Right atrium auricular region (tissue), 2 donors: ENCODE measurements around the gene CTNS. TPM values are rescaled to one million over a fixed set of nuclear protein-coding genes. Genes with fewer than 3 reads are reported as not detected.

Source experiments
- DNase-seq: peaks from one replicate; pipeline ENCODE4 v3.0.0-alpha.2; 2019; ENCODE audit warnings: low spot score
- H3K27ac ChIP-seq, 2 donors: fragments of 200-600 bp; sonication (generic); 1 replicate in 1 of 2; 2 replicates in 1 of 2; pipeline ENCODE4 v1.5.1; 2016 to 2019
- H3K27me3 ChIP-seq, 2 donors: fragments of 200-600 bp; sonication (generic); one replicate each; pipeline versions ENCODE4 v1.5.1 to v1.6.0; 2017 to 2019
- H3K36me3 ChIP-seq: fragments of 200-600 bp; sonication (generic); one replicate; pipeline ENCODE4 v1.5.1; 2016
- H3K4me1 ChIP-seq, 2 donors: fragments of 200-600 bp; sonication (generic); one replicate each; pipeline versions ENCODE4 v1.5.1 to v1.6.0; 2017 to 2019
- H3K4me3 ChIP-seq, 2 donors: fragments of 200-600 bp; sonication (generic); 1 replicate in 1 of 2; 2 replicates in 1 of 2; pipeline ENCODE4 v1.5.1; 2017 to 2019; ENCODE audit warnings: mild to moderate bottlenecking in 1 of 2, moderate library complexity in 1 of 2
- H3K9me3 ChIP-seq, 2 donors: fragments of 200-600 bp; sonication (generic); one replicate each; pipeline ENCODE4 v1.5.1; 2019
- total RNA-seq, 2 donors: library from RNA; depleted of rRNA; stranded (reverse); fragments of >200 nt; gene quantifications; one replicate each; pipeline ENCODE4 v1.1.0, GENCODE V29; 2016
- TF ChIP-seq, protein P1 (sequence below), 2 donors: fragments of 200-600 bp; sonication (generic); IDR thresholded peaks; one replicate each; pipeline ENCODE4 v1.5.1; 2019; ENCODE audit warnings: antibody characterized with exemption in 2 of 2

Gene CTNS
- total RNA-seq, 2 donors from 2014 or later = 17.6 to 19.1 TPM

DNA sequence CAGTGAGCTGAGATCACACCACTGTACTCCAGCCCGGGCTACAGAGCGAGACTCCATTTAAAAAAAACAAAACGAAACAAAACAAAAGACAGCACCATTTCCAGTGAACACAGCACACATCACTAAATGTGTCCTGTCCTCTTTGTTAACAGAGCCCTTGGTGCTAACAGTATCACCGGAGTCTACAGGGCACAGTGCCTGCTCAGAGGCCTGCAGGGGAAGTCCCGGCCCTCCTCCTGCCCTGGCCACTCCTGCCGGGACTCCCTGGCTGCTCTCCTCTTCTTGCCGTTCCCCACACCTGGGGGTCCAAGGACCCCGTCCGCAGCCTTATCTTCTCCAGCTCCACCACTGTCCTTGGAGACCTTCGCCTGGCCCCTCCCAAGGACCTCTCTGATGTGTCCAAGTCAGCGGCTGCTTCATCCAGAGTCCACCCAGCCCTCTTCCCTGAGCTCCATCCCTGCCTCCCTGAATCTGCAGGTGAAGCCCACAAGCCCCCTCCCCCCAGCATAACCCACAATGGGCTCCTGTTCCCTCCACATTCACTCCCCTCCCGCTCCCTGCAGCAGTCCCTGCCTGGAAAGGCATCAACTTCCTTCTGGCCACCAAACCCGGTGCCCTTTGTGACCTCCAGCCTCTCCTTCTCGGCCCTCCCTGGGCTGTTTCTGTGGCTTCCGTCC is 35.9 kb upstream of the CTNS start:
- DNase-seq = no peak
- no peaks in the 10 kb centered on the region for H3K27me3 ChIP-seq
- no peak overlapping the region for H3K4me3 ChIP-seq
- TF ChIP-seq, protein P1, sequence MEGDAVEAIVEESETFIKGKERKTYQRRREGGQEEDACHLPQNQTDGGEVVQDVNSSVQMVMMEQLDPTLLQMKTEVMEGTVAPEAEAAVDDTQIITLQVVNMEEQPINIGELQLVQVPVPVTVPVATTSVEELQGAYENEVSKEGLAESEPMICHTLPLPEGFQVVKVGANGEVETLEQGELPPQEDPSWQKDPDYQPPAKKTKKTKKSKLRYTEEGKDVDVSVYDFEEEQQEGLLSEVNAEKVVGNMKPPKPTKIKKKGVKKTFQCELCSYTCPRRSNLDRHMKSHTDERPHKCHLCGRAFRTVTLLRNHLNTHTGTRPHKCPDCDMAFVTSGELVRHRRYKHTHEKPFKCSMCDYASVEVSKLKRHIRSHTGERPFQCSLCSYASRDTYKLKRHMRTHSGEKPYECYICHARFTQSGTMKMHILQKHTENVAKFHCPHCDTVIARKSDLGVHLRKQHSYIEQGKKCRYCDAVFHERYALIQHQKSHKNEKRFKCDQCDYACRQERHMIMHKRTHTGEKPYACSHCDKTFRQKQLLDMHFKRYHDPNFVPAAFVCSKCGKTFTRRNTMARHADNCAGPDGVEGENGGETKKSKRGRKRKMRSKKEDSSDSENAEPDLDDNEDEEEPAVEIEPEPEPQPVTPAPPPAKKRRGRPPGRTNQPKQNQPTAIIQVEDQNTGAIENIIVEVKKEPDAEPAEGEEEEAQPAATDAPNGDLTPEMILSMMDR (IDR thresholded peaks at IDR 0.05) = no peak
- H3K36me3 ChIP-seq = no peaks in the 10 kb centered on the region
- H3K4me1 ChIP-seq = no peaks in the 10 kb centered on the region
- H3K9me3 ChIP-seq = no peaks in the 10 kb centered on the region
- no peak overlapping the region for H3K27ac ChIP-seq

DNA sequence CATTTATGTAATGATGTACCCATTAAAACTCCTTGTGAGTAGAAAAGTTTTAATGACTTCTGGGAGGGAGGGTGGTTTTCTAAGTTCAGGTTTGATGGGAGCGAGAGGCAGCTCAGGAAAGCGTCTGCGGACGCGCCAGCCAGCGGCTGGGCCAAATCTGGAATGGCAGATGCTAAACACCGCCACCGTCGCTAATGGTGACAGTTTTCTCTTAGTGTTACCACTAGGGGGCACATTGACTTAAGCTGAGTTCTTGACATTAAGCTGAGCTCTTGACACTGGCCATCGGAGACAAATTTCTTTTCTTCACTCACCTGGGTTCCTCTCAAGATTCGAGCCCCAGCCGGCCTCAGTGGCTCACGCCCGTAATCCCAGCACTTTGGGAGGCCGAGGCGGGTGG is 34.1 kb upstream of the CTNS start:
- Histone ChIP-seq H3K27me3 (no peaks in the 10 kb centered on the region), H3K36me3 (peaks cover 12% of the 10 kb centered on the region), H3K9me3 (no peaks in the 10 kb centered on the region), H3K27ac (no peak overlapping the region), H3K4me3 (no peak overlapping the region), H3K4me1 (no peaks in the 10 kb centered on the region)
- no peak for DNase-seq
- TF ChIP-seq, protein P1 (IDR thresholded peaks at IDR 0.05) = peak in 1 of 2 donors; percentile 62

DNA sequence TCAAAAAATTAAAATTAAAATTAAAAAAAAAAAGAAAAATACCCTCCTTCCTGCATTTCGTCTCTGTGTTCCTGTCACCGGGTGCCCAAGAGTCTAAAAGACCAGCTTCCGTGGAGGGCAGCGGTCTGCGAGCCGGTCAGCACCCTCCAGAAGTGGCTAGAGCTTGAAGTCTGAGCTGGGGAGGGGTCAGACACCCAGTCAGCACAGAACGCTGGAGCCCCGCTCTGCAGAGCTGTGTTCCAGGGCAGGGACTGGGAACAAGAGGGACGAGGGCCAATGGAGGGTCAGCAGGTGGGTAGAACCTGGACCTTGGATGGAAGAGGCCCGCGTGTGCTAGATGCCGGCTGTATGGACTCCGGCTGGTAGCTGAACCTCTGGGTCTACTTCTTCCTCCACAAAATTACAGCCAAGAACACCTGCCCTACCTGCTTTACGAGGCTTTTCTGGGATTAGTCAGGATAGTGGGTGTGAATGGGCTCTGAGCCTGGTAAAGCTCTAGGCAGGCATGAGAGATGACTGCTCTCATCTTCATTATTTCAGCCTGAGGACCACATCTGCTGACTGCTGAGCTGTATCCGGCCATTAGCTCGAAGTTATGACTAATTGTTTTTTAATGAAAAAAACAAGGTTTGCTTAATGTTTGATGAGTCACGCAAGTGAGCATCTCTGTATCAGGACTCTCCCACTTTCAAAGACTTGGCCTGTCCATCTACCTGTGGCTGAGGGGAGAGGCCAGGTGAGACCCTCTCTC is 33.3 kb upstream of the CTNS start:
- peaks cover 15% of the 10 kb centered on the region for H3K36me3 ChIP-seq
- no peak for DNase-seq
- no peaks in the 10 kb centered on the region for H3K27me3 ChIP-seq
- no peak overlapping the region for H3K27ac ChIP-seq
- TF ChIP-seq, protein P1 (IDR thresholded peaks at IDR 0.05) = no peak
- no peak overlapping the region for H3K4me3 ChIP-seq
- no peaks in the 10 kb centered on the region for H3K4me1 ChIP-seq
- H3K9me3 ChIP-seq = no peaks in the 10 kb centered on the region

DNA sequence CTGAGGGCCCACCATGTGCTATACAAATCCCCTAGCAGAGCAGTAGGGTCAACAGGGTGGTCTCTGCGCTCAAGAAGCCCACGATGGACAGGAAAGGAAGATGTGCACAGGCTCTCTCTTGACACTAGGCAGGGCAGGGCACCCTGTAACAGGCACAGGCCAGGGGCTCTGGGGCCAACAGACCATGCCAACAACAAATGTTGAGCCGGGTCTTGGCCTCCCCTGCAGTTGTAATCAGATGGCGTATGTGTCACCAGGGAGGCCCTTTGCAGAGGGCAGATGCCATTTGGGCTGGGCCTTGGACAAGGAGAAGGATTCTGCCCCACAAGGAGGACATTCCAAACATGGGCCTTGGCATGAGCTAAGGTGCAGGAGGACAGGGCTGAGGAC is 32.7 kb upstream of the CTNS start:
- no peaks in the 10 kb centered on the region for H3K9me3 ChIP-seq
- no peak overlapping the region for H3K4me3 ChIP-seq
- TF ChIP-seq, protein P1 (IDR thresholded peaks at IDR 0.05) = no peak
- peaks cover 21% of the 10 kb centered on the region for H3K36me3 ChIP-seq
- no peak overlapping the region for H3K27ac ChIP-seq
- no peak for DNase-seq
- no peaks in the 10 kb centered on the region for H3K27me3 ChIP-seq
- H3K4me1 ChIP-seq = no peaks in the 10 kb centered on the region

DNA sequence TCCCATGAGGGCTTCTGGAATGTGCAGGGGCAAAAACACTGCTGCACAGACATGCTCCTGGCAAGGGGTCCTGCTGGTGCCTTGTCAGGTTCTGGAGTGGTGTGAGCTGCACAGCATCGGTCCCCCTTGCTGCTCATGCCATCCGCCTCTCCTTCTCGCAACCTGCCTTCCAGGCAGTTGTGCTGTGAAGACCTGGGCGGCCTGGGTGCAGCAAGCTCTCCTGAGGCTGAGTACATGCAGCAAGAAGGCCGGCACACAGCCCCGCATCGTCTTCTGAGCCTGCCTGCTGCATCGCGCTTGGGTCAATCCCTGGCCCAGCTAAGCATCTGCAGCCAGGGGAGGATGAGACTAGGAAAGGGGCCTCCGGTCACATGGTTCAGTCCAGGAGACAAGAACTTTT is 26.9 kb upstream of the CTNS start:
- Histone ChIP-seq H3K36me3 (peaks cover 69% of the 10 kb centered on the region), H3K4me1 (no peaks in the 10 kb centered on the region), H3K9me3 (no peaks in the 10 kb centered on the region), H3K27me3 (no peaks in the 10 kb centered on the region), H3K4me3 (no peak overlapping the region), H3K27ac (no peak overlapping the region)
- DNase-seq = no peak
- TF ChIP-seq, protein P1 (IDR thresholded peaks at IDR 0.05) = no peak
